KMS-11 (cell line): ENCODE measurements around the gene AMOTL1.

ENCODE experiments used
- H2AFZ ChIP-seq: fragments of 200-600 bp; sonication (generic); 2 replicates; pipeline ENCODE4 v1.6.1; 2016; ENCODE audit warnings: antibody characterized with exemption, mixed run types, low read depth
- H3K27ac ChIP-seq: fragments of 200-600 bp; sonication (generic); 2 replicates; pipeline ENCODE4 v1.6.1; 2016; ENCODE audit warnings: mild to moderate bottlenecking, mixed run types
- H3K27me3 ChIP-seq: fragments of 200-600 bp; sonication (generic); 2 replicates; pipeline ENCODE4 v1.6.1; 2017; ENCODE audit warnings: mild to moderate bottlenecking, low read depth, mixed run types, moderate library complexity; ENCODE audit not compliant: insufficient read depth
- H3K36me3 ChIP-seq: fragments of 200-600 bp; sonication (generic); 2 replicates; pipeline ENCODE4 v1.6.1; 2017; ENCODE audit warnings: mild to moderate bottlenecking, mixed run types; ENCODE audit not compliant: insufficient read depth
- H3K4me1 ChIP-seq: fragments of 200-600 bp; sonication (generic); 2 replicates; pipeline ENCODE4 v1.6.1; 2016; ENCODE audit warnings: mild to moderate bottlenecking, low read depth, mixed run types; ENCODE audit not compliant: poor library complexity, severe bottlenecking
- H3K4me2 ChIP-seq: fragments of 200-600 bp; sonication (generic); 2 replicates; pipeline ENCODE4 v1.7.0; 2016; ENCODE audit warnings: mild to moderate bottlenecking, mixed run types
- H3K4me3 ChIP-seq: fragments of 200-600 bp; sonication (generic); IDR thresholded peaks from 2 replicates; pipeline ENCODE4 v1.6.1; 2017; ENCODE audit warnings: low read depth, low read length, mixed read lengths; ENCODE audit not compliant: insufficient read depth
- H3K79me2 ChIP-seq: fragments of 200-600 bp; sonication (generic); 2 replicates; pipeline ENCODE4 v1.6.1; 2016; ENCODE audit warnings: low read depth, mixed run types; ENCODE audit not compliant: insufficient read depth
- H3K9ac ChIP-seq: fragments of 200-600 bp; sonication (generic); 2 replicates; pipeline ENCODE4 v1.6.1; 2016; ENCODE audit warnings: mild to moderate bottlenecking, mixed run types
- H4K20me1 ChIP-seq: fragments of 200-600 bp; sonication (generic); 2 replicates; pipeline ENCODE4 v1.6.1; 2016; ENCODE audit warnings: mild to moderate bottlenecking, mixed run types; ENCODE audit not compliant: insufficient read depth
- TF ChIP-seq, protein P1 (sequence below): fragments of 200-600 bp; sonication (generic); conservative IDR thresholded peaks from 2 replicates; pipeline ENCODE4 v1.6.1; 2017; ENCODE audit warnings: low read depth, mild to moderate bottlenecking, antibody characterized with exemption, low read length, moderate library complexity, mixed read lengths

The AMOTL1 gene

DNA sequence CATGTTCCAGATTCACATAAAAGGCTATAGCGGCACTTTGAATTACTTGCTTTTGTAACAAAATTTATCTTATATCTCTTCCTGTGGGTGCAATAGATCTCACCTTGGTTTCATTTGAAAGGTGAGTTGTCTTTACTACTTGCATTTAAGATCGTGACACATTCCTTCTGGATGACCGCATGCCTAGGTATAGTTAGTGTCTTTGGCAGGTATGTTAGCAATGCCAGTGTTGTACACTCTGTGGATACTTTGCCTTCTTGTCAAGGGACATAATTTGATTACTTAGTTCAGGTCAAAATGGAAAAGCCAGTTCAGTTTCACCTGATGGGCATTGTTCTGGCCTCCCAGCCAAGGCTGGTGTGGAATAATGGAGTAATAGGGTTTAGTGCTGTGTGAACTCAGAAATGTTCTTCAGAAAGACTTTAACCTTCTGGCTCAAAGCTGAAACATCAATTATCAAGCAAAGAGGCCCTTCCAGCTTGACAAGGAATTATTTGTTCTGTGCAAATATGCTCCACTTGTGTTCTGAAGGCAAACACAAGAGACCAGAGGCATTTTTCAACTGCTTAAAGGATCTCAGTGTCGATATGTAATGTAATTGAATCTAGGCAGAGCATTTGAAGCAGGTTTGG is 64.6 kb downstream of the AMOTL1 start:
- Histone ChIP-seq H3K4me1 (no peaks in the 10 kb centered on the region), H3K27me3 (no peaks in the 10 kb centered on the region), H4K20me1 (no peaks in the 10 kb centered on the region), H3K4me2 (no peak overlapping the region), H3K27ac (no peak overlapping the region), H3K79me2 (no peaks in the 10 kb centered on the region), H3K9ac (no peak overlapping the region), H3K4me3 (no peak overlapping the region), H3K36me3 (no peaks in the 10 kb centered on the region), H2AFZ (no peak overlapping the region)
- TF ChIP-seq, protein P1, sequence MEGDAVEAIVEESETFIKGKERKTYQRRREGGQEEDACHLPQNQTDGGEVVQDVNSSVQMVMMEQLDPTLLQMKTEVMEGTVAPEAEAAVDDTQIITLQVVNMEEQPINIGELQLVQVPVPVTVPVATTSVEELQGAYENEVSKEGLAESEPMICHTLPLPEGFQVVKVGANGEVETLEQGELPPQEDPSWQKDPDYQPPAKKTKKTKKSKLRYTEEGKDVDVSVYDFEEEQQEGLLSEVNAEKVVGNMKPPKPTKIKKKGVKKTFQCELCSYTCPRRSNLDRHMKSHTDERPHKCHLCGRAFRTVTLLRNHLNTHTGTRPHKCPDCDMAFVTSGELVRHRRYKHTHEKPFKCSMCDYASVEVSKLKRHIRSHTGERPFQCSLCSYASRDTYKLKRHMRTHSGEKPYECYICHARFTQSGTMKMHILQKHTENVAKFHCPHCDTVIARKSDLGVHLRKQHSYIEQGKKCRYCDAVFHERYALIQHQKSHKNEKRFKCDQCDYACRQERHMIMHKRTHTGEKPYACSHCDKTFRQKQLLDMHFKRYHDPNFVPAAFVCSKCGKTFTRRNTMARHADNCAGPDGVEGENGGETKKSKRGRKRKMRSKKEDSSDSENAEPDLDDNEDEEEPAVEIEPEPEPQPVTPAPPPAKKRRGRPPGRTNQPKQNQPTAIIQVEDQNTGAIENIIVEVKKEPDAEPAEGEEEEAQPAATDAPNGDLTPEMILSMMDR: no peak

DNA sequence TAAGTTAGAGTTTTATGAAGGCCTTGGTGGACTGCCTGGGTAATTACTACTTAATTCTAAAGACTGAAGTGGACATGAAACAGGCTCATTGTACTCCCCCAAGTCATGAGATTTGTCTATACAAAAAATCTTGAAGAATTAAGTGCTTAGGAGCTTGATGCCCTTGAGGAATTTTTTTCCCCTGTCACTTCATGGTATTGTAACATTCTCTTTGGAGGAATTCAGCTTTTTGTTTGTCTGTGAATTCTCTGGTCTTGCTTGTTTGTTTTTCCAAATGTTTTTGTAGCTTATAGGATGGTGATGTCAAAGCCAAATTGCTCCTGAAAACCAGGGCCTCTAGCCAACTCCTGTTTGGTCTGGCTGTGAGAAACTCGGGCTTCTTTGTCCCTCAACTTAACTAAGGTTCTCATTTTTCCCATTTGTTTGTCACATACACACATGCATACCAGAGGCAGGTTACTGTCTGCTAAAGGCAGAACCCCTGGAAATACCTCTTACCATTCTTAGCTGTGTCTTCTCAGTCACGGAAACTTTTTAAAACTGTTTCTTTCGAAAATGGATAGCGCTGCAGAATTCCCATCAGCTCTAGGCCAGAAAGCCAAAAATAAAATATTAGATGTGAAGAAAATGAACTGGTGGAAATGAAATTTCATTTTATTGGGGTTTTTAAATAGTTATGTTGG is 66.9 kb downstream of the AMOTL1 start:
- H3K27ac ChIP-seq: no peak overlapping the region
- no peak overlapping the region for H2AFZ ChIP-seq
- no peaks in the 10 kb centered on the region for H3K79me2 ChIP-seq
- H4K20me1 ChIP-seq: no peaks in the 10 kb centered on the region
- H3K4me2 ChIP-seq: no peak overlapping the region
- TF ChIP-seq, protein P1: no peak
- H3K4me3 ChIP-seq: no peak overlapping the region
- no peak overlapping the region for H3K9ac ChIP-seq
- H3K27me3 ChIP-seq: no peaks in the 10 kb centered on the region
- no peaks in the 10 kb centered on the region for H3K36me3 ChIP-seq
- H3K4me1 ChIP-seq: no peaks in the 10 kb centered on the region

DNA sequence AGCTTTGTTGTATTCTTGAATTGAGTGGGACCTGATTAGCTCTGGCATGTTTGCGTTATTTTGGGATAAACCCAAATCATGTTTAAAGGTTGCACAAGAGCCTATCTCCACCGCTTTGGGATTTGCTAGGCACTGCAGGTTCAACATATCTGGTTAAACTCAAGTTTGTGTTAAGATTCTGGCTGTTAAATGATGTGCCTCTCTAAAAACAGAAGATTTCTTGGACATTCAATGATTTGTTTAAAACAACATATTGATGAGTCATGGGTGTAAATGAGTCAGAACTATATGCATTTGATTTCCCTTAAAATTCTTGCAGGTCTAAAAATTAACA is 67.4 kb downstream of the AMOTL1 start:
- H3K27me3 ChIP-seq: no peaks in the 10 kb centered on the region
- H3K79me2 ChIP-seq: no peaks in the 10 kb centered on the region
- no peak overlapping the region for H3K27ac ChIP-seq
- no peak overlapping the region for H3K4me2 ChIP-seq
- no peak overlapping the region for H3K9ac ChIP-seq
- no peaks in the 10 kb centered on the region for H3K4me1 ChIP-seq
- H3K4me3 ChIP-seq: no peak overlapping the region
- TF ChIP-seq, protein P1: no peak
- H3K36me3 ChIP-seq: no peaks in the 10 kb centered on the region
- H4K20me1 ChIP-seq: no peaks in the 10 kb centered on the region
- no peak overlapping the region for H2AFZ ChIP-seq

DNA sequence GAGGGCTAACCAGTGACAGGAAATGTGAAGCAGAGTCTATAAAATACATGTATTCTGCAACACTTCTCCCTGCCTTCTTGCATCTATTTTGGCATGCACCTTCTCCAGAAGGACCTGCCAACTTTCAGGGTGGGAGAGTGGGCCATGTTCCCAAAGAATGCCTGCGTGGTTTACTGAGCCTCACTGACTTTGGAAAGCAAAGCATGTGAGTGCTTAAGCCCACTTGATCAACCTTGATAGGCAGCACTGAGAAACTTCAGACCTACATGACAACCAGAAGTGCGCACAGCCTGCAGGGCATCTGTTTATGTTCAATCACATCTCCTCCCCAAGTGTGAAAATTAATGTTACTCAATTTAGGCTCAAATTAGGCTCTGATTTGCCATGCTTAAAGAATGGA is 69.2 kb downstream of the AMOTL1 start:
- no peaks in the 10 kb centered on the region for H3K79me2 ChIP-seq
- H4K20me1 ChIP-seq: no peaks in the 10 kb centered on the region
- H3K27ac ChIP-seq: no peak overlapping the region
- no peak overlapping the region for H3K4me3 ChIP-seq
- H3K4me2 ChIP-seq: no peak overlapping the region
- TF ChIP-seq, protein P1: no peak
- H3K27me3 ChIP-seq: no peaks in the 10 kb centered on the region
- H3K4me1 ChIP-seq: no peaks in the 10 kb centered on the region
- H2AFZ ChIP-seq: no peak overlapping the region
- no peaks in the 10 kb centered on the region for H3K36me3 ChIP-seq
- no peak overlapping the region for H3K9ac ChIP-seq
